HT-29 (cell line): ENCODE data around the gene TOM1. TPM values are rescaled to one million over a fixed set of nuclear protein-coding genes. Genes with fewer than 3 reads are reported as not detected.

ENCODE experiments used
- DNase-seq: peaks from one replicate; pipeline ENCODE4 v3.0.0-alpha.2; 2015; ENCODE audit warnings: low spot score
- total RNA-seq: library from RNA; depleted of rRNA; stranded (reverse); fragments of >200 nt; shearing (Covaris generic); gene quantifications from 2 replicates; pipeline ENCODE4 v1.2.3, GENCODE V29; 2014

The TOM1 gene
- total RNA-seq, 1 experiment from 2014 or later: 32.4 TPM

- no peak for DNase-seq
Observed at GRCh38 chr22:35307372-35307771, 7.7 kb downstream of the TOM1 start.

- no peak for DNase-seq
Observed at GRCh38 chr22:35307892-35308291, 8.2 kb downstream of the TOM1 start.

GRCh38 chr22:35308480-35309021 lies 8.9 kb downstream of the TOM1 start:
- no peak for DNase-seq

- DNase-seq: peak; percentile 53
Observed at GRCh38 chr22:35310556-35311550, 11.2 kb downstream of the TOM1 start.

- no peak for DNase-seq
Observed at GRCh38 chr22:35311551-35311999, 11.9 kb downstream of the TOM1 start.

- DNase-seq: peak; percentile 82
Observed at GRCh38 chr22:35312198-35313059, 12.7 kb downstream of the TOM1 start.

- DNase-seq: no peak
Observed at GRCh38 chr22:35313311-35314121, 13.8 kb downstream of the TOM1 start.

- peak; percentile 30 for DNase-seq
Observed at GRCh38 chr22:35314161-35314942, 14.7 kb downstream of the TOM1 start.

GRCh38 chr22:35315141-35315854 lies 15.6 kb downstream of the TOM1 start:
- no peak for DNase-seq

- DNase-seq: no peak
Observed at GRCh38 chr22:35315855-35316745, 16.4 kb downstream of the TOM1 start.

GRCh38 chr22:35316751-35317150 lies 17.1 kb downstream of the TOM1 start:
- DNase-seq: no peak

- no peak for DNase-seq
Observed at GRCh38 chr22:35317680-35318290, 18.1 kb downstream of the TOM1 start.

- DNase-seq: no peak
Observed at GRCh38 chr22:35318346-35319215, 18.9 kb downstream of the TOM1 start.

GRCh38 chr22:35319244-35319985 lies 19.7 kb downstream of the TOM1 start:
- DNase-seq: no peak

- DNase-seq: no peak
Observed at GRCh38 chr22:35322126-35322525, 22.4 kb downstream of the TOM1 start.

- no peak for DNase-seq
Observed at GRCh38 chr22:35322893-35323292, 23.2 kb downstream of the TOM1 start.
